Measurements from ENCODE around the gene EIF4G3. TPM values are rescaled to one million over a fixed set of nuclear protein-coding genes. Genes with fewer than 3 reads are reported as not detected.

Gene EIF4G3
- total and polyA plus RNA-seq, 7 donors = 11.3 to 58.1 (median 39.5) TPM

DNA sequence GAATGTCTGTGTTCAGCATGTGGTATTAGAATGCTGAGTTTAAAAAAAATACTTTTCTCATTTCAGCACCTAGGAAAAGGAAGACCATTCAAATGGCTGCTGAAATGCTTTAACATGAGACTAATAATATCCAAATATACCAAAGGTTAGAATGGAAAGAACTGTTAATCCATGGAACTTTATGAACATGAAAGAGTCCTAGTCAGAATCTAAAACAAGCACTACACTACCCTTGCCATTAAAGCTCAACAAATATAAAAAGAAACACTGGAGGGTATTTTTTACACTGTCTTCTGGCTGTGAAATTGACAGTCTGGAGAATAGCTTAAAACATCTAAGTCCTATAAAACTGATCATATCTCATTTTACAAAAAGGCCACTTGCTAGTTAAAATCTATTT lies 276.6 kb downstream of the EIF4G3 start:
- intact Hi-C loops (cut with DNase I) = no loop called here
- H3K36me3 ChIP-seq (ENCODE audit: insufficient read depth in 1 of 2, low read depth in 1 of 2) = peaks cover 0 to 10% of the 10 kb centered on the region in 2 donors
- H3K4me3 ChIP-seq = peak overlapping the region; percentile 33
- no peaks in the 10 kb centered on the region for H3K27me3 ChIP-seq (ENCODE audit: insufficient read depth in 3 of 3, low read length in 2 of 3)
- TF ChIP-seq, protein P1, sequence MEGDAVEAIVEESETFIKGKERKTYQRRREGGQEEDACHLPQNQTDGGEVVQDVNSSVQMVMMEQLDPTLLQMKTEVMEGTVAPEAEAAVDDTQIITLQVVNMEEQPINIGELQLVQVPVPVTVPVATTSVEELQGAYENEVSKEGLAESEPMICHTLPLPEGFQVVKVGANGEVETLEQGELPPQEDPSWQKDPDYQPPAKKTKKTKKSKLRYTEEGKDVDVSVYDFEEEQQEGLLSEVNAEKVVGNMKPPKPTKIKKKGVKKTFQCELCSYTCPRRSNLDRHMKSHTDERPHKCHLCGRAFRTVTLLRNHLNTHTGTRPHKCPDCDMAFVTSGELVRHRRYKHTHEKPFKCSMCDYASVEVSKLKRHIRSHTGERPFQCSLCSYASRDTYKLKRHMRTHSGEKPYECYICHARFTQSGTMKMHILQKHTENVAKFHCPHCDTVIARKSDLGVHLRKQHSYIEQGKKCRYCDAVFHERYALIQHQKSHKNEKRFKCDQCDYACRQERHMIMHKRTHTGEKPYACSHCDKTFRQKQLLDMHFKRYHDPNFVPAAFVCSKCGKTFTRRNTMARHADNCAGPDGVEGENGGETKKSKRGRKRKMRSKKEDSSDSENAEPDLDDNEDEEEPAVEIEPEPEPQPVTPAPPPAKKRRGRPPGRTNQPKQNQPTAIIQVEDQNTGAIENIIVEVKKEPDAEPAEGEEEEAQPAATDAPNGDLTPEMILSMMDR (IDR thresholded peaks at IDR 0.05) = no peak
- ATAC-seq = peak in 2 of 4 donors; percentile 80 to 90
- no peak for DNase-seq
- H3K9me3 ChIP-seq = no peaks in the 10 kb centered on the region
- H3K4me1 ChIP-seq = peaks cover 21% of the 10 kb centered on the region
- peak overlapping the region; percentile 65 for H3K27ac ChIP-seq

DNA sequence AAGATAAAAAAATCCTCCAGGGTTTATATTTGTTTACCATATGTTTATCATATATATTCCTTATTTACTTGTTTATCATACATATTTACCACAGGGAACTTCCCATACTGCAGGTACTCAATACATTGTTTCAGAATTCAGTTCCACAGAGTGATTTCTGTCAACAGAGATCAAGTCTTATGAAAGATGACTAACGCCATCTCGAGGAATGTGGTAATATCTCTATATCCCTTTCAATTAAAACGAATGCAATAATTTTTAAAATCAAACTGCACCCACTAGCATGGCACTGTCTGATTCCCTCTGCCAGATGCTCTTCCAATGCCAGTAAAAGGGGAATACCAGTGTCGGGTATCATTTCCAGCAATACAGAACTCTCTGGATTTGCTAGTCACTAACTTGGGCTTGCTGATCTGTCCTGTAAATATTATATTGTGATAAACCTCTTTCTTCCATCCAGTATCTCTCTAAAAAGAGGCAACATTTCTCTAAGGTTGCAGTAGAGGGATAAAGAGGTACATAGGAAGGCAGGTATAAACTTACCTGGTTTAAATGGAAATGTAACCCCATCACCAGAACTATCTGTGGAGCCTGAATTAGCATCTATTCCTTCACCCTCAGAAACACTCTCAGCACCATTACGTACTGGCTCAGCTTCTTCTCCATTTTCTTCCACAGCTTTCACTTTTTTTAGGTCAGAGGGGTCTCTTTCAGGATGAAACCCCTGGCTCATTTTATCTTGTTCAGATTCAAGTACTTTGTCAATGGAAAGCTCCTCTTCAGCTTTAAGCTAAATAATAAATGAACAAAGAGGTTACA lies 277.3 kb downstream of the EIF4G3 start:
- peak; percentile 40 to 77 (median 64) for ATAC-seq
- Histone ChIP-seq H3K27me3 (ENCODE audit: insufficient read depth in 3 of 3, low read length in 2 of 3) (no peaks in the 10 kb centered on the region), H3K27ac (peak overlapping the region; percentile 65), H3K9me3 (no peaks in the 10 kb centered on the region), H3K4me3 (peak overlapping the region; percentile 33), H3K36me3 (ENCODE audit: insufficient read depth in 1 of 2, low read depth in 1 of 2) (peaks cover 0 to 7% of the 10 kb centered on the region in 2 donors), H3K4me1 (peaks cover 21% of the 10 kb centered on the region)
- TF ChIP-seq, protein P1 (IDR thresholded peaks at IDR 0.05) = no peak
- 42 to 63% (median 44%) methylated on average over 5 of the region's 5 CpGs for WGBS, 3 donors
- no peak for DNase-seq
- intact Hi-C loops (cut with DNase I) = loop anchor here in 1 of 2 donors (5.0 kb wide), 1 partner anchor 278 kb away; the partner anchor contains the start of gene EIF4G3

- WGBS, 3 donors = 24 to 32% (median 26%) methylated on average over 1 of the region's 1 CpG
- Histone ChIP-seq H3K36me3 (ENCODE audit: insufficient read depth in 1 of 2, low read depth in 1 of 2) (peaks cover 2 to 30% of the 10 kb centered on the region in 2 donors), H3K4me3 (no peak overlapping the region), H3K27me3 (ENCODE audit: insufficient read depth in 3 of 3, low read length in 2 of 3) (no peaks in the 10 kb centered on the region), H3K4me1 (peaks cover 21% of the 10 kb centered on the region), H3K9me3 (no peaks in the 10 kb centered on the region), H3K27ac (no peak overlapping the region)
- intact Hi-C loops (cut with DNase I) = loop anchor here in 1 of 2 donors (5.0 kb wide), 1 partner anchor 280 kb away; the partner anchor contains the start of gene EIF4G3
- TF ChIP-seq, protein P1 (IDR thresholded peaks at IDR 0.05) = no peak
- ATAC-seq = peak in 1 of 4 donors; percentile 38
- DNase-seq = no peak
These were observed 279.9 kb downstream of the EIF4G3 start for GRCh38 chr1:20896826-20897225.

- WGBS, 3 donors = 92 to 97% (median 97%) methylated on average over 1 of the region's 1 CpG
- H3K36me3 ChIP-seq (ENCODE audit: insufficient read depth in 1 of 2, low read depth in 1 of 2) = peaks cover 2 to 31% of the 10 kb centered on the region in 2 donors
These were observed 282.8 kb downstream of the EIF4G3 start for GRCh38 chr1:20893931-20894330.

More at GRCh38 chr1:20893931-20894330, 282.8 kb downstream of the EIF4G3 start:
- Histone ChIP-seq H3K4me1 (no peaks in the 10 kb centered on the region), H3K9me3 (no peaks in the 10 kb centered on the region), H3K4me3 (no peak overlapping the region), H3K27me3 (ENCODE audit: insufficient read depth in 3 of 3, low read length in 2 of 3) (no peaks in the 10 kb centered on the region), H3K27ac (no peak overlapping the region)
- DNase-seq (no peak), ATAC-seq (no peak)
- intact Hi-C loops (cut with DNase I) = no loop called here
- TF ChIP-seq, protein P1 (IDR thresholded peaks at IDR 0.05) = no peak
